ENCODE measurements around the gene FCMR.
"Not testable (repeated sequence)": the region's sequence is repeated elsewhere in the genome, so short reads cannot be mapped to it uniquely, and the experiment has no call there.

Gene FCMR

DNA sequence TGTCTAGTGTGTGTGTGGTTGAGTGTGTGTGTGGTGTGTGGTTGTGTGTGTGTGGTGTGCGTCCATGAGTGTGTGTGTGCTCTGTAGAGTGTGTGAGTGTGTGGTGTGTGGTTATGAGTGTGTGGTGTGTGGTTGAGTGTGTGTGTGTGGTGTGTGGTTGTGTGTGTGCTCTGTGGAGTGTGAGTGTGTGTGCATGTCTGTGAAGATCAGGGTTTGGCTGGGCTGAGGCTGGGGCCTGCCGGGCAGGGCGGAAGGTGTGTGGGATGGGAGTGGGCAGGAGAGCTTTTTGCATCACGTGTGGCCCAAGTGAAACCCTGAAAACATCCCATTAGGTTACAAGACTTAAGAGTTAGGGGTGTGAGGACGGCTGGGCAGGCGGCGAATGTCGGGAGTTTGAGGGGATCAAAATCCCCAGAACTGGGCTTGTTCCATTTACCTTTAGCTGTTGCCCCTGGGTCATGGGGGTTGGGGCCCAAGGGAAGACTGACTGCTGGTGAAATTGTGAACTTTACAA lies 2.9 kb upstream of the FCMR start:
- in situ Hi-C loops (cut with HindIII; ENCODE audit: low sequenced_read_pairs): no loop called here

- in situ Hi-C loops (cut with HindIII; ENCODE audit: low sequenced_read_pairs): not testable (repeated sequence)
Observed at GRCh38 chr1:206923961-206924557, 2.3 kb upstream of the FCMR start.

- in situ Hi-C loops (cut with HindIII; ENCODE audit: low sequenced_read_pairs): no loop called here
Observed at GRCh38 chr1:206923009-206923960, 1.5 kb upstream of the FCMR start.

GRCh38 chr1:206922524-206922923 lies 783 bp upstream of the FCMR start:
- in situ Hi-C loops (cut with HindIII; ENCODE audit: low sequenced_read_pairs): no loop called here

DNA sequence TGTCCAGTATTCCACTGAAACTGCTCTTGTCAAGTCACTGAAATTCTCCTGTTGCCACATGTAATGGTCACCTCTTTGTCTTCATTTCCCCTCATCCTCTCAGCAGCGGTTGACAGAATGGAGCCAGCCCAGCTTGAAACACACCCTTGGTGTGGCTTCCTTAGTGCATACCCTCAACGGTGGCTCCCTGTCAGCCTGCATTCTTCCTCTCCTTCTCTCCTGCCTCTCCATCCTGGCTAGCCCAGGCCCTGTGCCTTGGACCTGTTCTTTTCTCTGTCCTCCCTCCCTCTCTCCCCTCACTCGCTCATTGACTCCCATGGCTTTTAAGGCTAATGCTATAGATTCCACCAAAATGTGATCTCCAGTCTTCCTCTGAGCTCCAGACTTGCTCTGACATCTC lies 3.7 kb downstream of the FCMR start:
- in situ Hi-C loops (cut with HindIII; ENCODE audit: low sequenced_read_pairs): loop anchor here (5.0 kb wide), 2 partner anchors 56 to 69 kb away; no protein-coding TSS in a partner anchor

DNA sequence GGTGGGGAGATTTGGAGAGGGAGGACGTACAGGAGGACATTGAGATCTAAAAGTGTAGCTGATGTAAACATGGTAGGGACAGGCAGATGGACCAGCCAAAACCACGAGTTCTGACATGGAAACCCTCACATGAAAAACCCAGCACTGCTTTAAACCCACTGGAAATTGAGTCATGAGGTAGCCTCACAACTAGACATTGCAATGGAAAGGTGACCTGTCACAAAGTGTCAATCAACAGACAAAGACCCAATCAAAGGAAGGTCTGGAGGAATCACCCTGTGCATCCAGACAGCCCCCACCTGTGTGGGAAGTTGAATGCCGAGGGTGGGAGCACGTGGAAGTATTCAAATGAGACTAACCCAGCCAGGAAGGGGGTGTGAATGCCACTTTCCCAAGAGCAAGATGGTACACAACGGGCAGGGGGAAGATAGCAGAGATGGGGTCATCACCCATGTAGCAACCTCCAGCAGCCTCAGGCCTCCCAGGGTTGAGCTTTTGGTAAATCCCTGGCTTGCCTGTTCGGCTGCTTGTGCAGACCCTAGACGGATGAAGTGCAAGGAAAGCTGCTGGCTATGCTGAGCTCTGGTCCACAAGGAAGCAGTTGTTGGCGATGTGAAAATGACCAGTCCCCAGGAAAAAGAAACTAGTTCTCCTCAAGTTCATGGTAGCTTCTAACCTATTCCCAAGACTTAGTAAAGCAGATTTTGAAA lies 5.6 kb downstream of the FCMR start:
- in situ Hi-C loops (cut with HindIII; ENCODE audit: low sequenced_read_pairs): loop anchor here (5.0 kb wide), 2 partner anchors 54 to 71 kb away; no protein-coding TSS in a partner anchor

GRCh38 chr1:206915030-206915735 lies 6.6 kb downstream of the FCMR start:
- in situ Hi-C loops (cut with HindIII; ENCODE audit: low sequenced_read_pairs): loop anchor here (5.0 kb wide), 2 partner anchors 53 to 72 kb away; no protein-coding TSS in a partner anchor

DNA sequence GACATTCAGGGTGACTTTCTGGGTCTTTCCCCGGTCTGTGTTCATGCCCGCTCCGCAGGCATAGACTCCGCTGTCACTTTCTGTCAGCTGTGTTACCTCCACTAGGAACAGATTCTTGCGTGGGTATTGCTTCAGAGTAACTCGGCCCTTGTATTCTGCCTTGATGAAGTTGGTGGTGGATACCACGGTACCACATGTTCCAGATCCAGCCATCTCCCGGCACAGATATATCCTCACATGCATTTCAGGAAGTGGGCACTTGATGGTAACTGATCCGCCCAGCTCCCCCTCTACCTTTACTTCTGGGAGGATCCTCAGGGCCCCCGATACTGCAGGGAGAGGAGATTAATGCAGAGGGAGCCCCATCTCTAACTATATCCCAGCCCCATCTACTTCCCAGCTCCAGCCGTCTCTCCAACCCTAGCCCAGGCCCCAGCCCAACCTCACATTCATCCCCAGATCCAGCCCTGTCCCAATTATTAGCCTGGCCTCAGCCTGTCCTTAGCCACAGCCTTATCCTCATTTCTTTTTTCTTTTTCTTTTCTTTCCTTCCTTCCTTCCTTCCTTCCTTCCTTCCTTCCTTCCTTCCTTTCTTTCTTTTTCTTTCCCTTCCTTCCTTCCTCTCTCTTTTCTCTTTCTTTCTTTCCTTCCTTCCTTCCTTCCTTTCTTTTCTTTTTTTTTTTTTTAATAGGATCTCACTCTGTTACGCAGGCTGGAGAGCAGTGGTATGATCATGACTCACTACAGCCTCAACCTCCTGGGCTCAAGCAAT lies 7.8 kb downstream of the FCMR start:
- in situ Hi-C loops (cut with HindIII; ENCODE audit: low sequenced_read_pairs): no loop called here

- in situ Hi-C loops (cut with HindIII; ENCODE audit: low sequenced_read_pairs): no loop called here
Observed at GRCh38 chr1:206912445-206913095, 9.2 kb downstream of the FCMR start.

GRCh38 chr1:206911064-206911663 lies 10.6 kb downstream of the FCMR start:
- in situ Hi-C loops (cut with HindIII; ENCODE audit: low sequenced_read_pairs): no loop called here

GRCh38 chr1:206909883-206910318 lies 11.8 kb downstream of the FCMR start:
- in situ Hi-C loops (cut with HindIII; ENCODE audit: low sequenced_read_pairs): no loop called here

DNA sequence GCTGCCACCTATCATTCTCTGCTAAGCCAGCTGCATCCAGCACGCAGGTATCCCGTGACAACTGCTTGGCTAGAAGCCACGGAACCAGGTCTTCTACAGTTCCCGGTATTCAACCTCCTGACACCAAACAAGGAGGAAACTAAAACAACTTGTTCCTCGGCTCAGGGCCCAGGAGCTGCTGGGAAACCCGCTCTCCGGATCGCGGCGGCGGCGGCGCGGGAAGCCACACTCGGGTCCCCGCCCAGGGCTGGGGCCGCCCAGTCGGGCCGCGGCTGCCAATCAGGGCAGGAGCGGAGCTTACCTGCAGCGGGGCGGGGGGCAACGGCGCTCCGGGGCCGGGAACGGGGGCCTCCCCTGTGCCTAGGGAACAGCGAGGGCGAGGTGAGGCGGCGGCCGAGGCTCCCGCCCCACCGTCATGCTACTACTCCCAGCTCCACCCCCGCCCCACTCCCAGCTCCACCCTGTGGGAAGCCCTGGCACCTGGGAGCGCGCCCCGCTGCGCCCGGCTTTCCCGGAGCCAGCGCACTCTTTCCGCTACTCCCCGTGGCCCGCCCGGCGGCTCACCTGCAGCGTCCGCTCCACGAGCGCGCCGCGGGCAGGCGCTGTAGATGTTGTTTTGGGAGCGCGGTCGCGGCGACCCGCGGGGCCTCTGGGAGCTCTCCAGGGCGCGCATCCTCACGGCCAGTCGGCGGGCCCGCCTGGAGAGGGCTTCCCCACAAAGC lies 12.4 kb downstream of the FCMR start:
- in situ Hi-C loops (cut with HindIII; ENCODE audit: low sequenced_read_pairs): no loop called here

- in situ Hi-C loops (cut with HindIII; ENCODE audit: low sequenced_read_pairs): no loop called here
Observed at GRCh38 chr1:206908038-206908437, 13.7 kb downstream of the FCMR start.

- in situ Hi-C loops (cut with HindIII; ENCODE audit: low sequenced_read_pairs): no loop called here
Observed at GRCh38 chr1:206907304-206907991, 14.3 kb downstream of the FCMR start.

DNA sequence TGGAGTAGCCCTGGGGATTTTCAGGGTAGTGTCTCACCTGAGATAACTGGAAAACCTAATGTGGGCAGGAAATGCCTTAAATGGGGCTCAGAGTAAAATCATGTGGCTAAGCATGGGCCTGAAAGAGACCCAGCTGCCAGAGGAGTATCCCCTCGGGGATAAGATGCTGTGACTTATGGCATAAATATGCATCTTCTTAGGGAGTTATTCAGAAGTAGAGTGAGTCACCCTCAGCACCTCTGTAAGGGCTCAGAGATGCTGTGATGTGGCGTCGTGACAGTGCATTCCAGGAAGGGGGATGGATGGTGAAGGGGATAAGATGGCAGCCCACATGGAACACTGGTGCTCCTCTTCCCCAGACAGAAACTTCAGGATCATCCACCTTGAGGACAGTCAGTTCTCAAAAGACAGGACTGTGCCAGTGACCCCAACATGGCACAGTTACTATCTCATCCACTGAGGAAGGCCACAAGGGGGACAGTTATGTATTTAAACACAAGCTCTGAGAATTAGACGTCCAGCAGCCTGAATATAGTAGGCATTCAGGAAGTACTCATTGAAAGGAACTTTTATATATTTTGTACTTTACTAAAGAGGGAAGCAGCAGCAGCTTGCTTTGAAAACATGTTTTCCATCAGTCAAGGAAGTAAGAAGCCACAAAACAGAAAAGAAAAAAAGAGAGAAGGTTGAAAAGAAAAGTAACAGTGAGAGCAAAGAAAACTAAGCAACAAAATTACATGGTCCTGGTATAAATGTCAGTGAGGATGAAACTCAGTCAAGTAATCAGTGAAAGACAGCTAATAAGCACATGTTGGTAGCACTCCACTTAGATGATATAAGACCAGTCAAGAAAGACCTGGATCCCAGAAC lies 16.2 kb downstream of the FCMR start:
- in situ Hi-C loops (cut with HindIII; ENCODE audit: low sequenced_read_pairs): no loop called here

DNA sequence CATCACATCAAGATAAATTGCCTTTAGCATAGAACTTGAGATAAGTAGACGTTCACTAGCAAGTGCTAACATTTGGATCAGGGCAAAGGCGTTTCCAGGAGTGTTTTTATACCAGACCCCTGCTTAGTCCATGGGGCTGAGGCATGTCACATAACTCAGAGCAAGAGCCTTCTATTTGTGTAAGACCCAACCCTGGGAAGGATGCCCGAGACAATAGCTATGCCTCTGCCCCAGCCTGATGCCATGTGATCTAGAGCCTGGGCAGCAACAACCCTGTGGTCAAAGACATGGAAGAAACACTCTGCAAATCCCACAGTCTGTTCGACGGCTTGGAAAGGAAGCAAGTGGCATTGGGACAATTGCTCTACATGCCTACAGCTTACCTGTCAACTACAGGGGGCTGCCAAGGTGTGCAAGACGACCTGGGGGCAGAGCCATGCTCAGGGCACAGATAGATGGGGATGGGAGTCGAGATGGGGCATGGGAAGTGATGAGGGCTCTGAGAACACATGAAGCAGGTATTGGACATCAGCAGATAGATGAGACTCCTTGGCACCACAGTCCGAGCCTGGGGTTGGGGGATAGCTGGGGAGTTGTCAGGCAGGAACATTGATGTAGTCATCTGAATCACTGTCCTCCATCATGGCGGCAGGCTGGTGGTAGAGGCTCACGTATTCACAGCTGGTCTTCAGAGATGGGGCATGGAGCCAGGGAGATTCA lies 17.2 kb downstream of the FCMR start:
- in situ Hi-C loops (cut with HindIII; ENCODE audit: low sequenced_read_pairs): no loop called here

Measured in DLD1 (cell line).